SU-DHL-6 (cell line): ENCODE measurements around the gene TBL1X.
A peak's percentile ranks its signal among the peaks of the same experiment; 100 is the strongest.

ENCODE experiments used
- H2AFZ ChIP-seq: fragments of 200-600 bp; sonication (generic); 2 replicates; pipeline ENCODE4 v1.6.1; 2014; ENCODE audit warnings: low read depth, mild to moderate bottlenecking, moderate library complexity, mixed read lengths, antibody characterized with exemption, low read length; ENCODE audit not compliant: severe bottlenecking
- H3F3A ChIP-seq: fragments of 200-600 bp; shearing (Covaris generic); 2 replicates; pipeline ENCODE4 v1.6.0; 2016; ENCODE audit warnings: antibody characterized with exemption, mild to moderate bottlenecking; ENCODE audit not compliant: insufficient read depth
- H3K27ac ChIP-seq: fragments of 200-600 bp; sonication (generic); 2 replicates; pipeline ENCODE4 v1.5.1; 2016; ENCODE audit warnings: low read depth, mild to moderate bottlenecking, low read length, moderate library complexity, mixed read lengths
- H3K27me3 ChIP-seq: fragments of 200-600 bp; sonication (generic), shearing (Covaris generic); 2 replicates; pipeline ENCODE4 v1.6.0; 2014; ENCODE audit warnings: mild to moderate bottlenecking, low read length
- H3K36me3 ChIP-seq: fragments of 200-600 bp; sonication (generic); 2 replicates; pipeline ENCODE4 v1.6.1; 2014; ENCODE audit warnings: mild to moderate bottlenecking, low read length, mixed read lengths
- H3K4me2 ChIP-seq: fragments of 300-600, 200-600 bp; shearing (Covaris generic), sonication (generic); 2 replicates; pipeline ENCODE4 v1.6.0; 2014; ENCODE audit warnings: low read length, low read depth, mild to moderate bottlenecking; ENCODE audit not compliant: poor library complexity, severe bottlenecking
- H3K4me3 ChIP-seq: fragments of 200-600 bp; sonication (generic); 2 replicates; pipeline ENCODE4 v1.5.1; 2014; ENCODE audit warnings: antibody characterized with exemption, low read length, mild to moderate bottlenecking, mixed read lengths; ENCODE audit not compliant: insufficient read depth, poor library complexity, severe bottlenecking
- H3K79me2 ChIP-seq: fragments of 200-600 bp; sonication (generic); 2 replicates; pipeline ENCODE4 v1.6.1; 2014; ENCODE audit warnings: mild to moderate bottlenecking, low read length, moderate library complexity; ENCODE audit not compliant: insufficient read depth
- H3K9ac ChIP-seq: fragments of 200-600 bp; sonication (generic); 2 replicates; pipeline ENCODE4 v1.7.0; 2014; ENCODE audit warnings: mild to moderate bottlenecking, low read length
- H3K9me2 ChIP-seq: fragments of 200-600 bp; sonication (generic); replicated peaks from 2 replicates; pipeline ENCODE4 v1.6.1; 2014; ENCODE audit warnings: low read length; ENCODE audit not compliant: insufficient read depth
- H3K9me3 ChIP-seq: fragments of 200-600 bp; sonication (generic); 2 replicates; pipeline ENCODE4 v1.6.1; 2014; ENCODE audit warnings: low read length, mixed read lengths; ENCODE audit not compliant: insufficient read depth
- H4K20me1 ChIP-seq: fragments of 200-600 bp; sonication (generic); 2 replicates; pipeline ENCODE4 v1.6.1; 2014; ENCODE audit warnings: low read depth, mild to moderate bottlenecking, antibody characterized with exemption, low read length, moderate library complexity, mixed read lengths
- CTCF ChIP-seq: fragments of 200-600 bp; sonication (generic); IDR thresholded peaks from one replicate; pipeline ENCODE4 v1.5.1; 2017; ENCODE audit warnings: antibody characterized with exemption, mild to moderate bottlenecking, low read length, moderate library complexity; ENCODE audit not compliant: insufficient read depth, poor library complexity, severe bottlenecking
- EZH2phosphoT487 ChIP-seq: fragments of 200-600 bp; sonication (generic), shearing (Covaris generic); conservative IDR thresholded peaks from 2 replicates; pipeline ENCODE4 v1.6.1; 2018; ENCODE audit warnings: mild to moderate bottlenecking, antibody characterized with exemption, low read length, moderate library complexity, mixed read lengths

TBL1X gene

DNA sequence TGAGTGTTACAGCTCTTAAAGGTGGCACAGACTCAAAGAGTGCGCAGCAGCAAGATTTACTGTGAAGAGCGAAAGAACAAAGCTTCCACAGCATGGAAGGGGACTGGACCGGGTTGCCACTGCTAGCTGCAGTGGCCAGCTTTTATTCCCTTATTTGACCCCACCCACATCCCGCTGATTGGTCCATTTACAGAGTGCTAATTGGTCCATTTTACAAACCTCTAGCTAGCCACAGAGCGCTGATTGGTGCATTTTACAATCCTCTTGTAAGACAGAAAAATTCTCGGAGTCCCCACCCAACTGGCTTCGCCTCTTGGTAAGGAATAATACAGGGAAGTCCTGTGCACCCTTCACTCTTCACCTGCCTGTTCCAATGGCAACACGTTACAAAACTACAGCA lies 319.5 kb downstream of the TBL1X start:
- Histone ChIP-seq H3K36me3 (no peaks in the 10 kb centered on the region), H3K4me2 (no peak overlapping the region), H3K4me3 (no peak overlapping the region), H3K9me3 (no peaks in the 10 kb centered on the region), H3K9ac (no peak overlapping the region), H3K9me2 (no peaks in the 10 kb centered on the region), H3K79me2 (no peaks in the 10 kb centered on the region), H2AFZ (no peak overlapping the region), H3F3A (no peaks in the 10 kb centered on the region), H3K27ac (no peak overlapping the region), H4K20me1 (no peaks in the 10 kb centered on the region), H3K27me3 (no peaks in the 10 kb centered on the region)
- no peak for TF ChIP-seq EZH2phosphoT487
- no peak for TF ChIP-seq CTCF

DNA sequence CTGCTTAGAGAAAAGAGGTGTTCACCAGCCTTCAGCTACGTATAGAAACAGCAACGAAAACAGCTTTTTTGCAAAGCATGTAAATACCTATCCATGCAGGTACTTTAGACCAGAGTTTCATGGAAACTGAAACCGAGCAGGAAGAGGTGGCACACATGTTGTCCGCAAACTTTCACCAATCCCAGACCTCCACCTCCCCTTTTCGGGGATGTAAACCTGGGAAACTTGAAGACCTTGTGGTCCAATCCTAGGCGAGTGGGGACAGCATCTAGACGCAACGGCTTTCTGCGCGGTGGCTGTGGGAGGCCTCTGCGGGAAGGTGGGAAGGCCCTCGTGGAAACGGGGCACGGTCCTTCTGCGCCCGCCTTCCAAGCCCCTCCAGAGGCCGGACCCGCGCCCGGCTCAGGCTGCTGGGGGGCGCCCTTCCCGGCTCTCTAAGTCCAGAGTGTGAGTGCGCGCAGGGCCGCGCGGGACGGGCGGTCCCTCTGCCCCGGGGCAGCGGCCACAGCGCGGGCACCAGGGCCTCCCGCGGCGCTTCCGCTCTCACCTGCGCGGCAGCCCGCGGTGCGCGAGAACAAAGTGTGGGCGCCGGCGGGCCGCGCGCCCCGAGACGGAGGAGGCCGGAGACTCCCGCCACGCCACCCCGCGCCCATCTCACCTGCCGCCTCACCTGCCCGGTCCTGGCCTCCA lies 320.5 kb downstream of the TBL1X start:
- Histone ChIP-seq H3K79me2 (no peaks in the 10 kb centered on the region), H3F3A (no peaks in the 10 kb centered on the region), H3K4me2 (no peak overlapping the region), H3K36me3 (no peaks in the 10 kb centered on the region), H3K9me3 (no peaks in the 10 kb centered on the region), H3K9ac (no peak overlapping the region), H3K27ac (no peak overlapping the region), H2AFZ (no peak overlapping the region), H3K9me2 (no peaks in the 10 kb centered on the region), H4K20me1 (no peaks in the 10 kb centered on the region), H3K4me3 (no peak overlapping the region), H3K27me3 (no peaks in the 10 kb centered on the region)
- TF ChIP-seq EZH2phosphoT487 (no peak), CTCF (no peak)

DNA sequence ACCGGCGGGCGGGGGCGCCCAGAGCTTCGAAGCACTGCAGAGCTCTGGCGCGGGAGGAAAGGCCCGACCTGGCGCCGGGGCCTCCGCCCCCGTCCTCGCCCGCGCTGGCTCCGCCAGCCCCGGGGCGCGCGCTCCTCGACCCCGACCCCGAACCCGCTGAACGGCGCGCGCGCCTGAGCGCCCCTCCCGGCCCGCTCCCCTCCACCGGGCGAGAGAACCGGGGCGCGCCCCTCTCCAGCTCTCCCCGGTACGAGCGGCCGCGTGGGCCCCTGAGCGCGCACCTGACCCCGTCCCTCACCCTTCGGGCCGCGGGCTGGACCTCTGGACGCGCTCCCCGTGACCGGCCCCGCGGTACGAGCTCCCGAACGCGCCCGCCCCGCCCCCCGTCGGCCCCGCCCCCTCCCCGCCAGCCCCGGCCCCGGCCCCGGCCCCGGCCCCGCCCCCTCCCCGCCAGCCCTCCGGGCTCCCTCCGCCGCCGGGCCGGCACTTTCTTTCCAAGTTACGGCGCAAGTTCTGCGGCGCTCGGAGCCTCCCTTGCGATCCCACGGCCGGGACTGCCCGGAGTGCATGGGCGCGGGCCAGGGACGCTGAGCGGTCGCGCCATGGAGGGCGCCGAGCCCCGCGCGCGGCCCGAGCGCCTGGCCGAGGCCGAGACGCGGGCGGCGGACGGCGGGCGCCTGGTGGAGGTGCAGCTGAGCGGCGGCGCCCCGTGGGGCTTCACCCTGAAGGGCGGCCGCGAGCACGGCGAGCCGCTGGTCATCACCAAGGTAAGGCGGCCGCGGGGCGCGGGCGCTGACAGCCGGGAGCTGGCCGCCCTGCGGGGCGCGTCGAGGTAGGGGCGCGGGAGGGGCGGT lies 321.3 kb downstream of the TBL1X start, which contains the start of gene SHROOM2:
Gene SHROOM2 (plus strand): TSS at position 486 of the 854 bp plus-strand sequence. CDS start 117 bp downstream, at position 603.
- Histone ChIP-seq H3K27me3 (no peaks in the 10 kb centered on the region), H3K27ac (no peak within 1 kb of the TSS), H3K4me3 (no peak within 1 kb of the TSS), H2AFZ (no peak within 1 kb of the TSS), H4K20me1 (no peaks in the 10 kb centered on the region), H3K9me2 (no peaks in the 10 kb centered on the region), H3K9me3 (no peaks in the 10 kb centered on the region), H3K4me2 (peak within 1 kb of the TSS; percentile 17), H3F3A (no peaks in the 10 kb centered on the region), H3K9ac (no peak within 1 kb of the TSS), H3K79me2 (no peaks in the 10 kb centered on the region), H3K36me3 (no peaks in the 10 kb centered on the region)
- TF ChIP-seq EZH2phosphoT487 (no peak), CTCF (no peak)
